CD14-positive monocyte (primary cell): Measurements from ENCODE around the gene C1QTNF3. TPM values are rescaled to one million over a fixed set of nuclear protein-coding genes. Genes with fewer than 3 reads are reported as not detected.

ENCODE experiments used
- DNase-seq, 3 donors: peaks; one replicate each; pipeline ENCODE4 v3.0.0-alpha.2; 2011 to 2022
- H2AFZ ChIP-seq: 2 replicates; pipeline ENCODE4 v1.6.0; 2012; ENCODE audit warnings: mild to moderate bottlenecking, low read depth, low read length, inconsistent platforms; ENCODE audit not compliant: insufficient read depth, poor library complexity, severe bottlenecking
- H3K27ac ChIP-seq, 2 donors: 1 replicate in 1 of 2; 2 replicates in 1 of 2; pipeline ENCODE4 v1.5.1; 2012 to 2013; ENCODE audit warnings: low read length in 2 of 2, control low read depth in 1 of 2, inconsistent platforms in 1 of 2, low read depth in 1 of 2, mild to moderate bottlenecking in 1 of 2
- H3K27me3 ChIP-seq, 2 donors: one replicate each; pipeline versions ENCODE4 v1.6.0 to v1.6.1; 2011 to 2013; ENCODE audit warnings: low read length in 2 of 2; ENCODE audit not compliant: control insufficient read depth in 2 of 2, insufficient read depth in 2 of 2
- H3K36me3 ChIP-seq, 2 donors: replicated peaks in 1 of 2; 1 replicate in 1 of 2; 2 replicates in 1 of 2; pipeline versions ENCODE4 v1.5.1 to v1.6.1; 2012 to 2013; ENCODE audit warnings: low read length in 2 of 2, control low read depth in 1 of 2, inconsistent platforms in 1 of 2, mild to moderate bottlenecking in 1 of 2; ENCODE audit not compliant: insufficient read depth in 2 of 2, control insufficient read depth in 1 of 2
- H3K4me1 ChIP-seq, 2 donors: 1 replicate in 1 of 2; 2 replicates in 1 of 2; pipeline versions ENCODE4 v1.5.1 to v1.6.1; 2012 to 2013; ENCODE audit warnings: low read length in 2 of 2, control low read depth in 1 of 2, inconsistent platforms in 1 of 2, mild to moderate bottlenecking in 1 of 2, moderate library complexity in 1 of 2; ENCODE audit not compliant: insufficient read depth in 2 of 2, control insufficient read depth in 1 of 2
- H3K4me2 ChIP-seq: replicated peaks from 2 replicates; pipeline ENCODE3; 2012; ENCODE audit warnings: low read length, moderate library complexity, mild to moderate bottlenecking; ENCODE audit not compliant: poor library complexity, severe bottlenecking; ENCODE audit errors: extremely low read depth
- H3K4me3 ChIP-seq, 3 experiments: fragments of 200-600 bp in 1 of 3; sonication (generic) in 1 of 3; replicated peaks in 1 of 3; 1 replicate in 2 of 3; 2 replicates in 1 of 3; pipeline ENCODE4 v1.5.1; 2011 to 2013; ENCODE audit warnings: low read length in 3 of 3, mild to moderate bottlenecking in 3 of 3, control low read depth in 2 of 3, low read depth in 2 of 3, inconsistent platforms in 1 of 3, moderate library complexity in 1 of 3
- H3K79me2 ChIP-seq: 2 replicates; pipeline ENCODE4 v1.6.0; 2012; ENCODE audit warnings: mild to moderate bottlenecking, control low read depth, inconsistent platforms, low read length, moderate library complexity; ENCODE audit not compliant: insufficient read depth
- H3K9ac ChIP-seq: 2 replicates; pipeline ENCODE4 v1.6.0; 2017; ENCODE audit warnings: low read length, mild to moderate bottlenecking; ENCODE audit not compliant: insufficient read depth, poor library complexity, severe bottlenecking
- H3K9me3 ChIP-seq, 2 donors: replicated peaks in 1 of 2; 1 replicate in 1 of 2; 2 replicates in 1 of 2; pipeline versions ENCODE4 v1.5.1 to v1.6.1; 2012 to 2013; ENCODE audit warnings: low read length in 2 of 2, control low read depth in 1 of 2; ENCODE audit not compliant: control insufficient read depth in 1 of 2, insufficient read depth in 1 of 2
- H4K20me1 ChIP-seq: 2 replicates; pipeline ENCODE4 v1.6.0; 2012; ENCODE audit warnings: mild to moderate bottlenecking, low read length, control low read depth, moderate library complexity; ENCODE audit not compliant: insufficient read depth
- H3K27ac Mint-ChIP-seq, 7 donors: one replicate each; pipeline ENCODE4 v1.8.0; 2020; ENCODE audit warnings: mild to moderate bottlenecking in 7 of 7, mixed read lengths in 7 of 7, moderate library complexity in 6 of 7, inconsistent platforms in 2 of 7
- H3K27me3 Mint-ChIP-seq, 3 donors: one replicate each; pipeline ENCODE4 v1.8.0; 2021 to 2022; ENCODE audit warnings: low read depth in 3 of 3, mild to moderate bottlenecking in 3 of 3, mixed read lengths in 3 of 3, moderate library complexity in 3 of 3, inconsistent platforms in 1 of 3
- H3K36me3 Mint-ChIP-seq, 2 donors: one replicate each; pipeline ENCODE4 v1.8.0; 2020; ENCODE audit warnings: mixed read lengths in 2 of 2, inconsistent platforms in 1 of 2, mild to moderate bottlenecking in 1 of 2
- H3K4me1 Mint-ChIP-seq: one replicate; pipeline ENCODE4 v1.8.0; 2020; ENCODE audit warnings: mild to moderate bottlenecking, mixed read lengths
- H3K4me3 Mint-ChIP-seq, 2 donors: one replicate each; pipeline ENCODE4 v1.8.0; 2020; ENCODE audit warnings: mild to moderate bottlenecking in 2 of 2, mixed read lengths in 2 of 2, moderate library complexity in 1 of 2
- H3K9me3 Mint-ChIP-seq, 7 donors: one replicate each; pipeline ENCODE4 v1.8.0; 2020 to 2022; ENCODE audit warnings: mixed read lengths in 7 of 7, mild to moderate bottlenecking in 6 of 7, moderate library complexity in 6 of 7, inconsistent platforms in 2 of 7
- WGBS: methylation state at CpG from one replicate; pipeline ENCODE4 v1.1.5; 2013; ENCODE audit warnings: missing lambda C conversion rate; ENCODE audit not compliant: insufficient coverage; 5-methylcytosine and 5-hydroxymethylcytosine counted together
- intact Hi-C, 2 donors: fragments of 100-400 bp; cut with micrococcal nuclease; formaldehyde crosslinking; loops; one replicate each; pipeline versions ENCODE4 v1.15.0 to v1.15.1; 2023
- polyA plus RNA-seq, 3 donors: library from polyadenylated mRNA; depleted of rRNA in 1 of 3; unstranded in 2 of 3; stranded (reverse) in 1 of 3; fragments of 300-500 nt in 2 of 3; fragments of >200 nt in 1 of 3; fragmentation: Illumina TruSeq in 2 of 3; gene quantifications; 1 replicate in 2 of 3; 2 replicates in 1 of 3; pipeline ENCODE4 v1.2.3, GENCODE V29; 2012 to 2021
- TF ChIP-seq, protein P1 (sequence below): fragments of 200-600 bp; IDR thresholded peaks from one replicate; pipeline ENCODE4 v1.8.0; 2022; ENCODE audit warnings: antibody characterized with exemption, mild to moderate bottlenecking

The C1QTNF3 gene
- polyA plus RNA-seq, 3 donors: 1.5 TPM; not detected in 2

DNA sequence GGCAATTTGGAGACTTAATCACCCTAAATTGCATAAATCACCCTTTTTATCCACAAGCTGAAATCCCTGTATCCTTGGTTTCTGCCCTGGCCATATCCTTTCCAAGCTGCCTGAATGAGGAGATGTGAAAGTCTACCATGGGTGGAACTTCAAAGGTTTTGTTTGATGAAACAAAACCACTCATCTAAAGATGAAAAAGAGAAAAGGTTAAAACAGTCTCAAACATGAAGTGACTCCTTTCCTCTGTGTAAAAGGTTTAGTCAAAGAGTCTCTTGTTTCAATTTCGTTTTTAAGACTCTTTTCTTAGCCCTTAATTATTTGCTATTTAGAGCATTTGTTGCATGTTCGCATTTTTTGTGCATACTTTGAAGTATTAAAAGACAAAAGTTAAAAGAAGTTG lies 69.7 kb downstream of the C1QTNF3 start:
- H3K9me3 ChIP-seq: no peaks in the 10 kb centered on the region
- Mint-ChIP-seq H3K4me1 (no peaks in the 10 kb centered on the region), H3K4me3 (no peak overlapping the region), H3K27ac (no peak overlapping the region), H3K27me3 (peaks cover under 1 to 2% (median 1%) of the 10 kb centered on the region in 3 donors), H3K9me3 (peaks cover 0 to 1% (median 0%) of the 10 kb centered on the region in 7 donors), H3K36me3 (no peaks in the 10 kb centered on the region)
- no peaks in the 10 kb centered on the region for H3K36me3 ChIP-seq
- WGBS: no CpG with 5 or more reads among the region's 2 CpGs
- H4K20me1 ChIP-seq: no peaks in the 10 kb centered on the region
- DNase-seq: no peak
- TF ChIP-seq, protein P1, sequence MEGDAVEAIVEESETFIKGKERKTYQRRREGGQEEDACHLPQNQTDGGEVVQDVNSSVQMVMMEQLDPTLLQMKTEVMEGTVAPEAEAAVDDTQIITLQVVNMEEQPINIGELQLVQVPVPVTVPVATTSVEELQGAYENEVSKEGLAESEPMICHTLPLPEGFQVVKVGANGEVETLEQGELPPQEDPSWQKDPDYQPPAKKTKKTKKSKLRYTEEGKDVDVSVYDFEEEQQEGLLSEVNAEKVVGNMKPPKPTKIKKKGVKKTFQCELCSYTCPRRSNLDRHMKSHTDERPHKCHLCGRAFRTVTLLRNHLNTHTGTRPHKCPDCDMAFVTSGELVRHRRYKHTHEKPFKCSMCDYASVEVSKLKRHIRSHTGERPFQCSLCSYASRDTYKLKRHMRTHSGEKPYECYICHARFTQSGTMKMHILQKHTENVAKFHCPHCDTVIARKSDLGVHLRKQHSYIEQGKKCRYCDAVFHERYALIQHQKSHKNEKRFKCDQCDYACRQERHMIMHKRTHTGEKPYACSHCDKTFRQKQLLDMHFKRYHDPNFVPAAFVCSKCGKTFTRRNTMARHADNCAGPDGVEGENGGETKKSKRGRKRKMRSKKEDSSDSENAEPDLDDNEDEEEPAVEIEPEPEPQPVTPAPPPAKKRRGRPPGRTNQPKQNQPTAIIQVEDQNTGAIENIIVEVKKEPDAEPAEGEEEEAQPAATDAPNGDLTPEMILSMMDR: no peak
- H3K4me1 ChIP-seq: no peaks in the 10 kb centered on the region
- H3K4me2 ChIP-seq: no peak overlapping the region
- H3K4me3 ChIP-seq: no peak overlapping the region
- H3K27me3 ChIP-seq: no peaks in the 10 kb centered on the region
- no peaks in the 10 kb centered on the region for H3K79me2 ChIP-seq
- no peak overlapping the region for H3K27ac ChIP-seq
- no peak overlapping the region for H3K9ac ChIP-seq
- intact Hi-C loops: no loop called here
- no peak overlapping the region for H2AFZ ChIP-seq

- no peaks in the 10 kb centered on the region for H3K36me3 ChIP-seq
- no peaks in the 10 kb centered on the region for H3K9me3 Mint-ChIP-seq
- no peak overlapping the region for H3K4me2 ChIP-seq
- H3K27me3 Mint-ChIP-seq: peaks cover 1 to 3% (median 2%) of the 10 kb centered on the region in 3 donors
- no peaks in the 10 kb centered on the region for H3K4me1 Mint-ChIP-seq
- no peak overlapping the region for H3K4me3 ChIP-seq
- no peak overlapping the region for H3K9ac ChIP-seq
- intact Hi-C loops: no loop called here
- 60% methylated on average over 9 of the region's 10 CpGs for WGBS
- no peaks in the 10 kb centered on the region for H3K9me3 ChIP-seq
- H3K79me2 ChIP-seq: no peaks in the 10 kb centered on the region
- H3K4me3 Mint-ChIP-seq: no peak overlapping the region
- no peaks in the 10 kb centered on the region for H4K20me1 ChIP-seq
- no peak for DNase-seq
- no peaks in the 10 kb centered on the region for H3K27me3 ChIP-seq
- H3K27ac Mint-ChIP-seq: no peak overlapping the region
- no peaks in the 10 kb centered on the region for H3K4me1 ChIP-seq
- no peaks in the 10 kb centered on the region for H3K36me3 Mint-ChIP-seq
- no peak overlapping the region for H2AFZ ChIP-seq
- TF ChIP-seq, protein P1: peak; percentile 10
- no peak overlapping the region for H3K27ac ChIP-seq
Observed at GRCh38 chr5:33969572-33970452, 73.2 kb downstream of the C1QTNF3 start.
